SK-N-SH (cell line): ENCODE measurements around the gene RIPK4. TPM values are rescaled to one million over a fixed set of nuclear protein-coding genes. Genes with fewer than 3 reads are reported as not detected.

Source experiments
- CTCF ChIA-PET: fragments of 300-600, 350-600 bp; formaldehyde crosslinking; extraction: SDS; loops from one replicate; lab custom pipeline; 2021; lab: Yijun Ruan, JAX
- POLR2A ChIA-PET: fragments of 350-600 bp; sonication (Branson Sonifier 250); formaldehyde crosslinking; extraction: SDS; loops from one replicate; lab custom pipeline; 2020; ENCODE audit warnings: antibody characterized with exemption, inconsistent platforms; lab: Yijun Ruan, JAX
- DNase-seq: peaks from one replicate; pipeline ENCODE4 v3.0.0; 2012
- H2AFZ ChIP-seq: fragments of 200-600 bp; sonication (generic); 2 replicates; pipeline ENCODE4 v1.8.1; 2016; ENCODE audit warnings: antibody characterized with exemption, mild to moderate bottlenecking, low read depth
- H3F3A ChIP-seq: fragments of 200-600 bp; sonication (generic); replicated peaks from 2 replicates; pipeline ENCODE3; 2016; ENCODE audit warnings: antibody characterized with exemption, mild to moderate bottlenecking; ENCODE audit not compliant: insufficient read depth
- H3K27ac ChIP-seq, 2 experiments: fragments of 200-500 bp in 1 of 2; fragments of 200-600 bp in 1 of 2; sonication (Bioruptor generic) in 1 of 2; sonication (generic), shearing (Covaris generic) in 1 of 2; 2 replicates each; pipeline versions ENCODE4 v1.5.1 to v1.6.1; 2014 to 2016; ENCODE audit warnings: low read depth in 2 of 2, inconsistent platforms in 1 of 2, low read length in 1 of 2, mild to moderate bottlenecking in 1 of 2, mixed read lengths in 1 of 2
- H3K27me3 ChIP-seq: fragments of 200-600 bp; sonication (generic), shearing (Covaris generic); 2 replicates; pipeline ENCODE4 v1.6.1; 2016; ENCODE audit warnings: mixed run types; ENCODE audit not compliant: insufficient read depth
- H3K36me3 ChIP-seq, 2 experiments: fragments of 200-500 bp in 1 of 2; fragments of 200-600 bp in 1 of 2; sonication (Bioruptor generic) in 1 of 2; sonication (generic) in 1 of 2; replicated peaks in 1 of 2; 2 replicates each; pipeline versions ENCODE3 to v1.5.1; 2014 to 2016; ENCODE audit warnings: low read length in 1 of 2, mild to moderate bottlenecking in 1 of 2; ENCODE audit not compliant: insufficient read depth in 2 of 2, control insufficient read depth in 1 of 2
- H3K4me1 ChIP-seq, 2 experiments: fragments of 200-500 bp in 1 of 2; fragments of 200-600 bp in 1 of 2; sonication (Bioruptor generic) in 1 of 2; sonication (generic), shearing (Covaris generic) in 1 of 2; 2 replicates each; pipeline versions ENCODE4 v1.5.1 to v1.6.1; 2014 to 2016; ENCODE audit warnings: low read depth in 1 of 2, low read length in 1 of 2, mixed run types in 1 of 2; ENCODE audit not compliant: insufficient read depth in 2 of 2, control insufficient read depth in 1 of 2
- H3K4me2 ChIP-seq: fragments of 200-600 bp; sonication (generic), shearing (Covaris generic); 2 replicates; pipeline ENCODE4 v1.6.1; 2017; ENCODE audit warnings: mixed run types
- H3K4me3 ChIP-seq, 2 experiments: fragments of 200-500 bp in 1 of 2; fragments of 200-600 bp in 1 of 2; sonication (Bioruptor generic) in 1 of 2; sonication (generic), shearing (Covaris generic) in 1 of 2; 2 replicates each; pipeline versions ENCODE4 v1.5.1 to v1.8.1; 2014 to 2016; ENCODE audit warnings: low read depth in 2 of 2, inconsistent platforms in 1 of 2, low read length in 1 of 2, mild to moderate bottlenecking in 1 of 2, mixed read lengths in 1 of 2, moderate library complexity in 1 of 2
- H3K79me2 ChIP-seq: fragments of 200-600 bp; sonication (generic); 2 replicates; pipeline ENCODE4 v1.8.1; 2017; ENCODE audit warnings: mild to moderate bottlenecking; ENCODE audit not compliant: insufficient read depth
- H3K9ac ChIP-seq: fragments of 200-600 bp; sonication (generic); 2 replicates; pipeline ENCODE4 v1.6.1; 2017; ENCODE audit warnings: mixed run types
- H3K9me2 ChIP-seq: fragments of 200-600 bp; sonication (generic); 2 replicates; pipeline ENCODE4 v1.6.1; 2017; ENCODE audit warnings: mixed run types
- H3K9me3 ChIP-seq: fragments of 200-600 bp; sonication (generic); 2 replicates; pipeline ENCODE4 v1.6.1; 2017; ENCODE audit warnings: mixed run types, mild to moderate bottlenecking, moderate library complexity
- H4K20me1 ChIP-seq: fragments of 200-600 bp; sonication (generic); 2 replicates; pipeline ENCODE4 v1.6.1; 2017; ENCODE audit warnings: mild to moderate bottlenecking, mixed run types; ENCODE audit not compliant: insufficient read depth
- CHD2 ChIP-seq: fragments of 150-350 bp; IDR thresholded peaks from 2 replicates; pipeline ENCODE4 v1.6.1; 2018; ENCODE audit warnings: low read length; ENCODE audit not compliant: partially characterized antibody
- EZH2phosphoT487 ChIP-seq: fragments of 200-600 bp; sonication (generic); IDR thresholded peaks from 2 replicates; pipeline ENCODE4 v1.6.1; 2017; ENCODE audit warnings: low read depth, mixed run types, mild to moderate bottlenecking, antibody characterized with exemption, moderate library complexity, borderline replicate concordance
- FOSL2 ChIP-seq: IDR thresholded peaks from 2 replicates; pipeline ENCODE4 v1.4.0; 2012; ENCODE audit warnings: low read depth, mild to moderate bottlenecking, moderate library complexity, borderline replicate concordance
- FOXM1 ChIP-seq: IDR thresholded peaks from 2 replicates; pipeline ENCODE4 v1.4.0; 2012; ENCODE audit warnings: low read depth, mild to moderate bottlenecking
- GABPA ChIP-seq: IDR thresholded peaks from 2 replicates; pipeline ENCODE4 v1.4.0; 2012; ENCODE audit warnings: low read depth, mild to moderate bottlenecking
- GATA2 ChIP-seq: sonication (generic); formaldehyde crosslinking; IDR thresholded peaks from 2 replicates; pipeline ENCODE4 v1.5.0; 2020; ENCODE audit warnings: mild to moderate bottlenecking, missing genetic modification reagents
- IRF3 ChIP-seq: fragments of 150-350 bp; IDR thresholded peaks from 2 replicates; pipeline ENCODE4 v1.6.1; 2016; ENCODE audit warnings: mild to moderate bottlenecking, low read depth, low read length
- JUND ChIP-seq: IDR thresholded peaks from 2 replicates; pipeline ENCODE4 v1.4.0; 2012
- MEF2A ChIP-seq: IDR thresholded peaks from 2 replicates; pipeline ENCODE4 v1.4.0; 2012; ENCODE audit warnings: low read depth, borderline replicate concordance
- MXI1 ChIP-seq: IDR thresholded peaks from 2 replicates; pipeline ENCODE4 v1.6.1; 2012; ENCODE audit warnings: mild to moderate bottlenecking, low read depth, low read length, improper control_type of control experiment
- NRF1 ChIP-seq: IDR thresholded peaks from 2 replicates; pipeline ENCODE4 v1.6.1; 2012; ENCODE audit warnings: low read depth, mild to moderate bottlenecking, low read length
- PBX3 ChIP-seq: IDR thresholded peaks from 2 replicates; pipeline ENCODE4; 2012
- POLR2AphosphoS5 ChIP-seq: IDR thresholded peaks from 2 replicates; pipeline ENCODE4 v1.6.1; 2012; ENCODE audit warnings: low read depth, low read length
- RAD21 ChIP-seq: IDR thresholded peaks from 2 replicates; pipeline ENCODE4 v1.6.1; 2012; ENCODE audit warnings: mild to moderate bottlenecking, low read length
- RFX5 ChIP-seq: IDR thresholded peaks from 2 replicates; pipeline ENCODE4 v1.6.1; 2012; ENCODE audit warnings: mild to moderate bottlenecking, improper control_type of control experiment, low read length
- RXRA ChIP-seq: IDR thresholded peaks from 2 replicates; pipeline ENCODE4 v1.4.0; 2012; ENCODE audit warnings: low read depth, mild to moderate bottlenecking, borderline replicate concordance
- SMC3 ChIP-seq: IDR thresholded peaks from 2 replicates; pipeline ENCODE4 v1.6.1; 2012; ENCODE audit warnings: low read depth, low read length, improper control_type of control experiment
- TCF12 ChIP-seq: IDR thresholded peaks from 2 replicates; pipeline ENCODE4 v1.4.0; 2012
- TEAD4 ChIP-seq: IDR thresholded peaks from 2 replicates; pipeline ENCODE4 v1.4.0; 2012; ENCODE audit warnings: mild to moderate bottlenecking, borderline replicate concordance; ENCODE audit not compliant: insufficient read depth
- YY1 ChIP-seq: IDR thresholded peaks from 2 replicates; pipeline ENCODE4 v1.4.0; 2012; ENCODE audit warnings: low read depth, mild to moderate bottlenecking
- ZBTB33 ChIP-seq: IDR thresholded peaks from 2 replicates; pipeline ENCODE4 v1.4.0; 2012; ENCODE audit warnings: low read depth, borderline replicate concordance
- WGBS: methylation state at CpG from one replicate; pipeline ENCODE4 v1.1.6; 2017; ENCODE audit warnings: low lambda C conversion rate; 5-methylcytosine and 5-hydroxymethylcytosine counted together
- polyA plus RNA-seq, 3 experiments: library from polyadenylated mRNA; depleted of rRNA; stranded (reverse); fragments of >200 nt; gene quantifications; 2 replicates each; pipeline ENCODE4 v1.2.3, GENCODE V29; 2012
- TF ChIP-seq, protein P1 (sequence below): IDR thresholded peaks from 2 replicates; pipeline ENCODE4 v1.6.1; 2012; ENCODE audit warnings: mild to moderate bottlenecking, low read depth, low read length, moderate library complexity
- TF ChIP-seq, protein P2 (sequence below): fragments of 200-600 bp; sonication (generic); IDR thresholded peaks from 2 replicates; pipeline ENCODE4 v1.6.1; 2017; ENCODE audit warnings: antibody characterized with exemption, mild to moderate bottlenecking, moderate library complexity

The RIPK4 gene
- polyA plus RNA-seq, 1 of the 3 experiments (the other 2 are of a cell fraction), result 11.0 TPM

DNA sequence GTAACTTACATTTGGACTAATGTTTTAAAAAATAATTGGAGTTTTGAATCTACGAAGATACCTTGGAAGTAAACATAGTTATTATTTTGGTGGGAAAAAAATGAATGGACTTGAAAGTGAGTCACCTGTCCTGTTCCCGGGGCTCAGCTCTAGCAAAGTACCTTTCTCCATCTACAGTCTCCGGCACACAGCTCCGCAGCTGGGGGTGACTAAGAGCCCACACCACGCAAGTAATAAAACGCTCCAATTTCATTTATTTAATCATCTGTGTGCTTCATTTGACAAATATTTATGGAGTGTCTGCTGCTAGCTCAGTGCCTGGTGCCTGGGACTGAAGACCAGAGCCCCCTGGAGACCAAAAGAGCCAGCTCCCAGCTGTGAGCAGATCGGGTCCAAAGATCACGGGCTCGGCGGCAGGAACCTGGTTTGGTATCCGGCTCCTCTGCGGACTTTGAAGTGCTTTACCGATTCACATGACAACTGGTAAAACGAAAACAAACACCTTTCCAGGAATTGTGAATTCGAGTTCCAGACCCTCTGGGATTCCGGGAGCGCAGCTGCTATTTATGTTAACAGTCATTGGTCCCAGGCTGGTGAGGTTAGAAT, 1.7 kb upstream of the RIPK4 start:
- peaks cover 14% of the 10 kb centered on the region for H3F3A ChIP-seq
- peak overlapping the region in 1 of 2 experiments; percentile 78; a peak in 2 of 4 replicates for H3K27ac ChIP-seq
- H3K9me2 ChIP-seq, result no peaks in the 10 kb centered on the region
- ChIA-PET POLR2A (interaction anchor here (1.0 kb wide), 1 partner anchor 8 kb away, joined by 3 read pairs; no protein-coding TSS in a partner anchor), CTCF (interaction anchor here (1.0 to 3.4 kb wide), 4 partner anchors 9 to 159 kb away, joined by 3 to 31 read pairs (median 4); no protein-coding TSS in a partner anchor)
- no peaks in the 10 kb centered on the region for H3K9me3 ChIP-seq
- H3K36me3 ChIP-seq, result no peaks in the 10 kb centered on the region
- 3% methylated on average over 17 of the region's 17 CpGs for WGBS
- peak overlapping the region; percentile 64; the same call in 1 of the 2 replicates for H3K9ac ChIP-seq
- peak overlapping the region; percentile 60 to 76; a peak in 3 of 4 replicates for H3K4me3 ChIP-seq
- no peaks in the 10 kb centered on the region for H3K27me3 ChIP-seq
- H4K20me1 ChIP-seq, result no peaks in the 10 kb centered on the region
- DNase-seq, result peak; percentile 60
- H3K79me2 ChIP-seq, result peaks cover 13% of the 10 kb centered on the region; the same call in 1 of the 2 replicates
- peak overlapping the region; percentile 87 for H2AFZ ChIP-seq
- H3K4me2 ChIP-seq, result peak overlapping the region; percentile 77
- H3K4me1 ChIP-seq, result no peaks in the 10 kb centered on the region
- TF ChIP-seq IRF3, result no peak
- TF ChIP-seq MEF2A, result no peak
- TF ChIP-seq JUND, result peak; percentile 44
- TF ChIP-seq, protein P1, sequence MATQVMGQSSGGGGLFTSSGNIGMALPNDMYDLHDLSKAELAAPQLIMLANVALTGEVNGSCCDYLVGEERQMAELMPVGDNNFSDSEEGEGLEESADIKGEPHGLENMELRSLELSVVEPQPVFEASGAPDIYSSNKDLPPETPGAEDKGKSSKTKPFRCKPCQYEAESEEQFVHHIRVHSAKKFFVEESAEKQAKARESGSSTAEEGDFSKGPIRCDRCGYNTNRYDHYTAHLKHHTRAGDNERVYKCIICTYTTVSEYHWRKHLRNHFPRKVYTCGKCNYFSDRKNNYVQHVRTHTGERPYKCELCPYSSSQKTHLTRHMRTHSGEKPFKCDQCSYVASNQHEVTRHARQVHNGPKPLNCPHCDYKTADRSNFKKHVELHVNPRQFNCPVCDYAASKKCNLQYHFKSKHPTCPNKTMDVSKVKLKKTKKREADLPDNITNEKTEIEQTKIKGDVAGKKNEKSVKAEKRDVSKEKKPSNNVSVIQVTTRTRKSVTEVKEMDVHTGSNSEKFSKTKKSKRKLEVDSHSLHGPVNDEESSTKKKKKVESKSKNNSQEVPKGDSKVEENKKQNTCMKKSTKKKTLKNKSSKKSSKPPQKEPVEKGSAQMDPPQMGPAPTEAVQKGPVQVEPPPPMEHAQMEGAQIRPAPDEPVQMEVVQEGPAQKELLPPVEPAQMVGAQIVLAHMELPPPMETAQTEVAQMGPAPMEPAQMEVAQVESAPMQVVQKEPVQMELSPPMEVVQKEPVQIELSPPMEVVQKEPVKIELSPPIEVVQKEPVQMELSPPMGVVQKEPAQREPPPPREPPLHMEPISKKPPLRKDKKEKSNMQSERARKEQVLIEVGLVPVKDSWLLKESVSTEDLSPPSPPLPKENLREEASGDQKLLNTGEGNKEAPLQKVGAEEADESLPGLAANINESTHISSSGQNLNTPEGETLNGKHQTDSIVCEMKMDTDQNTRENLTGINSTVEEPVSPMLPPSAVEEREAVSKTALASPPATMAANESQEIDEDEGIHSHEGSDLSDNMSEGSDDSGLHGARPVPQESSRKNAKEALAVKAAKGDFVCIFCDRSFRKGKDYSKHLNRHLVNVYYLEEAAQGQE, result no peak
- no peak for TF ChIP-seq POLR2AphosphoS5
- peak; percentile 49 for TF ChIP-seq SMC3
- peak; percentile 60 for TF ChIP-seq TCF12
- no peak for TF ChIP-seq MXI1
- no peak for TF ChIP-seq RFX5
- no peak for TF ChIP-seq GABPA
- TF ChIP-seq RXRA, result peak; percentile 22; the same call in 1 of the 2 replicates
- 0 out of 2 replicates have a peak, but pooled peaks have one; percentile 8 for TF ChIP-seq TEAD4
- TF ChIP-seq FOSL2, result peak; percentile 60
- TF ChIP-seq YY1, result no peak
- no peak for TF ChIP-seq GATA2 (CRISPR knock-in tag)
- TF ChIP-seq, protein P2, sequence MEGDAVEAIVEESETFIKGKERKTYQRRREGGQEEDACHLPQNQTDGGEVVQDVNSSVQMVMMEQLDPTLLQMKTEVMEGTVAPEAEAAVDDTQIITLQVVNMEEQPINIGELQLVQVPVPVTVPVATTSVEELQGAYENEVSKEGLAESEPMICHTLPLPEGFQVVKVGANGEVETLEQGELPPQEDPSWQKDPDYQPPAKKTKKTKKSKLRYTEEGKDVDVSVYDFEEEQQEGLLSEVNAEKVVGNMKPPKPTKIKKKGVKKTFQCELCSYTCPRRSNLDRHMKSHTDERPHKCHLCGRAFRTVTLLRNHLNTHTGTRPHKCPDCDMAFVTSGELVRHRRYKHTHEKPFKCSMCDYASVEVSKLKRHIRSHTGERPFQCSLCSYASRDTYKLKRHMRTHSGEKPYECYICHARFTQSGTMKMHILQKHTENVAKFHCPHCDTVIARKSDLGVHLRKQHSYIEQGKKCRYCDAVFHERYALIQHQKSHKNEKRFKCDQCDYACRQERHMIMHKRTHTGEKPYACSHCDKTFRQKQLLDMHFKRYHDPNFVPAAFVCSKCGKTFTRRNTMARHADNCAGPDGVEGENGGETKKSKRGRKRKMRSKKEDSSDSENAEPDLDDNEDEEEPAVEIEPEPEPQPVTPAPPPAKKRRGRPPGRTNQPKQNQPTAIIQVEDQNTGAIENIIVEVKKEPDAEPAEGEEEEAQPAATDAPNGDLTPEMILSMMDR, result peak; percentile 67
- peak; percentile 42 for TF ChIP-seq RAD21
- TF ChIP-seq NRF1, result no peak
- TF ChIP-seq ZBTB33, result no peak
- TF ChIP-seq EZH2phosphoT487, result no peak
- TF ChIP-seq CHD2, result no peak
- peak; percentile 26; the same call in 1 of the 2 replicates for TF ChIP-seq FOXM1
- TF ChIP-seq PBX3, result peak; percentile 70; the same call in 1 of the 2 replicates
